B cell (primary cell): ENCODE results near the gene MUC20.

ENCODE experiments used
- CTCF ChIP-seq: fragments of 200-600 bp; IDR thresholded peaks from one replicate; pipeline ENCODE4 v1.8.0; 2022; ENCODE audit warnings: antibody characterized with exemption, mild to moderate bottlenecking
- EZH2 ChIP-seq: IDR thresholded peaks from 2 replicates; pipeline ENCODE4 v1.6.1; 2012; ENCODE audit warnings: borderline replicate concordance, low read depth, mild to moderate bottlenecking, moderate library complexity, low read length; ENCODE audit not compliant: insufficient read depth, poor library complexity, severe bottlenecking

DNA sequence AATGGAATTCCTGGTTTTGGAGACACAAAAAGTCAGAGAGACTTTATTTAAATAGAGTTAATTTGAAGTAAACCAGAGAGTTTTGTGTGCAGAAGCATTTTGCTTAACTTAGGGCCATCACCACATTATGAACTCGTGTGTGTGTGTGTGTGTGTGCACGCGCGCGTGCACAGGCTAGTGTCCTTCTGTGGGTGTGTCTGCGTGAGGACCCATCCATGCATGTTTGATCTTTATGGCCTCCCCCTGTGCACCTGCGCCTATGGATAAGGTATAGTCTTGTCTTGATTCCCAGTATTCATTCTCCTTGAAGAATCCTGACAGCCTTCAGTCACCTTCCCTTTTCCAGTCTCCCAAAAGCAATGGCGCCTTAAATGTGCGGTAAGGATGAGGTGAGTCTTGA, 26.0 kb downstream of the MUC20 start:
- no peak for TF ChIP-seq CTCF
- no peak for TF ChIP-seq EZH2
